ENCODE data around the gene RPP30.

RPP30 gene

DNA sequence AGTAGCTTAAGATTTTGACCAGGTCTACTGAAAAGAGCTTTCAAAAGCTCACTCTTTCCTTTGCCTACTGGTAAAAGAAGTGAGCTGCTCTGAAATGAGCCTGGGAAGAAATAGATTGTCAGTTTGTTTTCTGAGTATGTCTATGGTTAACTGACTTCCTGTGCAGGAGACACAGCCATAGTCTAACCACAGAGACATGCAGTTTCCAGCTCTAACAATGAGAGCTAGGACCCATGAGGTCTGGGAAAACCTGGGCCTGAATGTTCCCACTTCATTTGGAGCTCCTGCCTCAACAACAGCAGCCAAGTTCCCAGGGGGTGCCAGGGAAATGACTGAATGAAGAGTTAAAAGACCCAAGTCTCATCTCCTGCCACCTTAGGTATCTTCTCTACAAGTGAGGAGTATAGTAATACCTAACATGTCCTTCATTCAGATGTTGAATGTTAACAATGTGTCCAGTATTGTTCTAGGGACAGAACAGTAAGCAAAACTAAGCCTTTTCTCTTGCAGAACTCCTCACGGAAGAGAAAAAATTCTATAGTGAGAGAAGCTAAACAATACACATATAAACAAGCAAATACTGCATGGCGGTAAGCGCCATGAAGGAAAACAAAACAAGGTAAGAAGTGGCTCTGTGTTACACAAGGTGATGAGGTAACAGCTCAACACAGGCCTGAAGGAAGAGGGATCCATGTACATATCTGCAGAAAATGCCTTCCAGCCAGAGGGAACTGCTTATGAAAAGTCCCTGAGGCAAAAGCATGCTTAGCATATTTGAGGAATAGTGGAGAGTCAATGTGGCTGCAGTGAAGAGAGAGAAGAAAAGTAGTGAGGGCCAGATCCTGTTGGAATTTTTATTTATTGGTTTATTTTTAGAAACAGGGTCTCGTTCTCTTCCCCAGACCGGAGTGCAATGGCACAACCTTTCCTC, 75.5 kb downstream of the RPP30 start:
- WGBS = 96% methylated on average over 4 of the region's 5 CpGs
- H3K9ac ChIP-seq (ENCODE audit: low read depth, low read length) = no peak overlapping the region
- no peaks in the 10 kb centered on the region for H3K4me1 ChIP-seq (ENCODE audit: insufficient read depth, low read length)
- H3K27me3 ChIP-seq (ENCODE audit: insufficient read depth, low read length) = peaks cover 9% of the 10 kb centered on the region
- H3K27ac ChIP-seq (ENCODE audit: low read depth, low read length) = no peak overlapping the region
- H3K36me3 ChIP-seq (ENCODE audit: insufficient read depth, low read length) = no peaks in the 10 kb centered on the region
- no peak overlapping the region for H3K4me3 ChIP-seq (ENCODE audit: low read length)
- no peaks in the 10 kb centered on the region for H3K9me3 ChIP-seq (ENCODE audit: insufficient read depth, low read depth, low read length)
